Measurements from ENCODE around the gene CLSTN2.

The CLSTN2 gene

GRCh38 chr3:140051019-140051957 lies 116.3 kb downstream of the CLSTN2 start:
- no peak overlapping the region for H3K4me3 Mint-ChIP-seq
- no peak overlapping the region for H3K27ac Mint-ChIP-seq
- peaks cover 4 to 6% of the 10 kb centered on the region in 2 donors for H3K9me3 Mint-ChIP-seq
- H3K4me1 Mint-ChIP-seq: no peaks in the 10 kb centered on the region
- peaks cover 40% of the 10 kb centered on the region for H3K27me3 Mint-ChIP-seq
- DNase-seq (no peak), ATAC-seq (no peak)

- H3K27me3 Mint-ChIP-seq: peaks cover 42% of the 10 kb centered on the region
- no peaks in the 10 kb centered on the region for H3K4me1 Mint-ChIP-seq
- peaks cover 4 to 6% of the 10 kb centered on the region in 2 donors for H3K9me3 Mint-ChIP-seq
- no peak overlapping the region for H3K27ac Mint-ChIP-seq
- ATAC-seq (no peak), DNase-seq (no peak)
- no peak overlapping the region for H3K4me3 Mint-ChIP-seq
These were observed 118.1 kb downstream of the CLSTN2 start for GRCh38 chr3:140052771-140053702.

GRCh38 chr3:140053794-140054193 lies 118.8 kb downstream of the CLSTN2 start:
- ATAC-seq: no peak
- Mint-ChIP-seq H3K27ac (no peak overlapping the region), H3K4me3 (no peak overlapping the region), H3K9me3 (peaks cover 4 to 6% of the 10 kb centered on the region in 2 donors), H3K27me3 (peaks cover 44% of the 10 kb centered on the region), H3K4me1 (no peaks in the 10 kb centered on the region)
- no peak for DNase-seq

GRCh38 chr3:140055092-140055791 lies 120.3 kb downstream of the CLSTN2 start:
- H3K27me3 Mint-ChIP-seq: peaks cover 31% of the 10 kb centered on the region
- peaks cover 4 to 6% of the 10 kb centered on the region in 2 donors for H3K9me3 Mint-ChIP-seq
- DNase-seq (no peak), ATAC-seq (no peak)
- H3K27ac Mint-ChIP-seq: peak overlapping the region in 1 of 2 donors; percentile 44
- no peak overlapping the region for H3K4me3 Mint-ChIP-seq
- no peaks in the 10 kb centered on the region for H3K4me1 Mint-ChIP-seq

GRCh38 chr3:140056047-140056446 lies 121.1 kb downstream of the CLSTN2 start:
- no peak overlapping the region for H3K4me3 Mint-ChIP-seq
- H3K27me3 Mint-ChIP-seq: peaks cover 24% of the 10 kb centered on the region
- no peak for DNase-seq
- ATAC-seq: peak; percentile 17
- H3K4me1 Mint-ChIP-seq: no peaks in the 10 kb centered on the region
- H3K27ac Mint-ChIP-seq: no peak overlapping the region
- peaks cover 4 to 6% of the 10 kb centered on the region in 2 donors for H3K9me3 Mint-ChIP-seq

- H3K9me3 Mint-ChIP-seq: no peaks in the 10 kb centered on the region
- H3K27me3 Mint-ChIP-seq: peaks cover 31% of the 10 kb centered on the region
- H3K27ac Mint-ChIP-seq: no peak overlapping the region
- ATAC-seq: no peak
- no peak for DNase-seq
- no peaks in the 10 kb centered on the region for H3K4me1 Mint-ChIP-seq
- H3K4me3 Mint-ChIP-seq: no peak overlapping the region
These were observed 126.2 kb downstream of the CLSTN2 start for GRCh38 chr3:140061211-140061610.

- H3K9me3 Mint-ChIP-seq: no peaks in the 10 kb centered on the region
- H3K4me1 Mint-ChIP-seq: no peaks in the 10 kb centered on the region
- DNase-seq (no peak), ATAC-seq (no peak)
- no peak overlapping the region for H3K27ac Mint-ChIP-seq
- H3K4me3 Mint-ChIP-seq: no peak overlapping the region
- peaks cover 35% of the 10 kb centered on the region for H3K27me3 Mint-ChIP-seq
These were observed 127.5 kb downstream of the CLSTN2 start for GRCh38 chr3:140062461-140062860.

- ATAC-seq: no peak
- peaks cover 27% of the 10 kb centered on the region for H3K27me3 Mint-ChIP-seq
- H3K9me3 Mint-ChIP-seq: no peaks in the 10 kb centered on the region
- no peak for DNase-seq
- no peak overlapping the region for H3K4me3 Mint-ChIP-seq
- no peak overlapping the region for H3K27ac Mint-ChIP-seq
- no peaks in the 10 kb centered on the region for H3K4me1 Mint-ChIP-seq
These were observed 132.5 kb downstream of the CLSTN2 start for GRCh38 chr3:140067487-140067886.

GRCh38 chr3:140068494-140069017 lies 133.6 kb downstream of the CLSTN2 start:
- ATAC-seq (no peak), DNase-seq (no peak)
- Mint-ChIP-seq H3K27me3 (peaks cover 27% of the 10 kb centered on the region), H3K4me1 (no peaks in the 10 kb centered on the region), H3K27ac (no peak overlapping the region), H3K9me3 (no peaks in the 10 kb centered on the region), H3K4me3 (no peak overlapping the region)

- no peak overlapping the region for H3K4me3 Mint-ChIP-seq
- H3K4me1 Mint-ChIP-seq: no peaks in the 10 kb centered on the region
- no peaks in the 10 kb centered on the region for H3K9me3 Mint-ChIP-seq
- DNase-seq: no peak
- no peak overlapping the region for H3K27ac Mint-ChIP-seq
- no peak for ATAC-seq
- no peaks in the 10 kb centered on the region for H3K27me3 Mint-ChIP-seq
These were observed 138.5 kb downstream of the CLSTN2 start for GRCh38 chr3:140073278-140074045.

- ATAC-seq (no peak), DNase-seq (no peak)
- no peaks in the 10 kb centered on the region for H3K9me3 Mint-ChIP-seq
- H3K4me1 Mint-ChIP-seq: no peaks in the 10 kb centered on the region
- peak overlapping the region in 1 of 2 donors; percentile 28 for H3K27ac Mint-ChIP-seq
- H3K27me3 Mint-ChIP-seq: peaks cover 8% of the 10 kb centered on the region
- H3K4me3 Mint-ChIP-seq: no peak overlapping the region
These were observed 141.6 kb downstream of the CLSTN2 start for GRCh38 chr3:140076552-140076951.

- DNase-seq: no peak
- H3K27ac Mint-ChIP-seq: no peak overlapping the region
These were observed 142.4 kb downstream of the CLSTN2 start for GRCh38 chr3:140077406-140077805.

GRCh38 chr3:140078343-140078742 lies 143.4 kb downstream of the CLSTN2 start:
- no peak for DNase-seq
- Mint-ChIP-seq H3K4me1 (no peaks in the 10 kb centered on the region), H3K27me3 (peaks cover 16% of the 10 kb centered on the region), H3K4me3 (no peak overlapping the region), H3K9me3 (no peaks in the 10 kb centered on the region), H3K27ac (no peak overlapping the region)
- no peak for ATAC-seq

More at GRCh38 chr3:140077406-140077805, 142.4 kb downstream of the CLSTN2 start:
- Mint-ChIP-seq H3K9me3 (no peaks in the 10 kb centered on the region), H3K4me1 (no peaks in the 10 kb centered on the region), H3K4me3 (no peak overlapping the region), H3K27me3 (peaks cover 11% of the 10 kb centered on the region)
- no peak for ATAC-seq

GRCh38 chr3:140078940-140079339 lies 144.0 kb downstream of the CLSTN2 start:
- peaks cover 16% of the 10 kb centered on the region for H3K27me3 Mint-ChIP-seq
- no peak for DNase-seq
- H3K4me3 Mint-ChIP-seq: no peak overlapping the region

More at GRCh38 chr3:140078940-140079339, 144.0 kb downstream of the CLSTN2 start:
- Mint-ChIP-seq H3K4me1 (no peaks in the 10 kb centered on the region), H3K9me3 (no peaks in the 10 kb centered on the region), H3K27ac (no peak overlapping the region)
- no peak for ATAC-seq

Measured in stimulated activated naive CD8-positive, alpha-beta T cell treated with anti-CD3 and anti-CD28 coated beads, Interleukin-15, amount 100 ng/mL, for 72 hours (primary cell).